Neural progenitor cell (in vitro differentiated cells): ENCODE measurements around the gene RPL39. TPM values are rescaled to one million over a fixed set of nuclear protein-coding genes. Genes with fewer than 3 reads are reported as not detected.
"Not testable (repeated sequence)": the region's sequence is repeated elsewhere in the genome, so short reads cannot be mapped to it uniquely, and the experiment has no call there.

ENCODE experiments used
- DNase-seq: peaks from one replicate; pipeline ENCODE4 v3.0.0-alpha.2; 2016; ENCODE audit warnings: low spot score
- H2AFZ ChIP-seq: fragments of 200-600 bp; sonication (generic); replicated peaks from 2 replicates; pipeline ENCODE4 v1.6.1; 2016; ENCODE audit warnings: antibody characterized with exemption
- H3F3A ChIP-seq: fragments of 200-600 bp; sonication (generic); 2 replicates; pipeline ENCODE4 v1.6.1; 2016; ENCODE audit warnings: antibody characterized with exemption, low read depth
- H3K27ac ChIP-seq: fragments of 200-600 bp; sonication (generic); 2 replicates; pipeline ENCODE4 v1.5.1; 2016; ENCODE audit warnings: mild to moderate bottlenecking
- H3K27me3 ChIP-seq: fragments of 200-600 bp; sonication (generic); 2 replicates; pipeline ENCODE4 v1.6.1; 2016; ENCODE audit warnings: mild to moderate bottlenecking, moderate library complexity
- H3K36me3 ChIP-seq: fragments of 200-600 bp; sonication (generic); 2 replicates; pipeline ENCODE4 v1.5.1; 2016
- H3K4me1 ChIP-seq: fragments of 200-600 bp; sonication (generic); 2 replicates; pipeline ENCODE4 v1.6.1; 2016; ENCODE audit warnings: mixed run types
- H3K4me2 ChIP-seq: fragments of 200-600 bp; sonication (generic); 2 replicates; pipeline ENCODE4 v1.6.1; 2016
- H3K4me3 ChIP-seq: fragments of 200-600 bp; sonication (generic); 2 replicates; pipeline ENCODE4 v1.5.1; 2016
- H3K79me2 ChIP-seq: fragments of 200-600 bp; sonication (generic); 2 replicates; pipeline ENCODE4 v1.6.1; 2016; ENCODE audit warnings: low read depth
- H3K9ac ChIP-seq: fragments of 200-600 bp; sonication (generic); 2 replicates; pipeline ENCODE4 v1.6.1; 2016
- H3K9me3 ChIP-seq: fragments of 200-600 bp; sonication (generic); 2 replicates; pipeline ENCODE4 v1.5.1; 2016; ENCODE audit warnings: low read depth
- H4K20me1 ChIP-seq: fragments of 200-600 bp; sonication (generic); 2 replicates; pipeline ENCODE4 v1.6.1; 2016; ENCODE audit warnings: low read depth
- H3K27ac Mint-ChIP-seq: 3 replicates; pipeline ENCODE4 v1.8.0; 2021; ENCODE audit warnings: mixed read lengths
- H3K27me3 Mint-ChIP-seq: 2 replicates; pipeline ENCODE4 v1.8.0; 2022; ENCODE audit warnings: low read depth, mild to moderate bottlenecking, inconsistent platforms, moderate library complexity, mixed read lengths; ENCODE audit not compliant: insufficient read depth
- H3K36me3 Mint-ChIP-seq: 3 replicates; pipeline ENCODE4 v1.8.0; 2021; ENCODE audit warnings: mixed read lengths
- H3K4me1 Mint-ChIP-seq: 3 replicates; pipeline ENCODE4 v1.8.0; 2021; ENCODE audit warnings: mixed read lengths
- H3K4me3 Mint-ChIP-seq: 3 replicates; pipeline ENCODE4 v1.8.0; 2021; ENCODE audit warnings: mild to moderate bottlenecking, moderate library complexity, mixed read lengths
- H3K9me3 Mint-ChIP-seq: 3 replicates; pipeline ENCODE4 v1.8.0; 2020; ENCODE audit warnings: mixed read lengths
- CTCF ChIP-seq: fragments of 200-600 bp; sonication (generic); IDR thresholded peaks from 2 replicates; pipeline ENCODE4 v1.5.1; 2017; ENCODE audit warnings: antibody characterized with exemption, mild to moderate bottlenecking
- EZH2 ChIP-seq: fragments of 200-600 bp; sonication (generic); IDR thresholded peaks from 2 replicates; pipeline ENCODE4 v1.6.1; 2017; ENCODE audit warnings: antibody characterized with exemption, mild to moderate bottlenecking, moderate library complexity
- EZH2phosphoT487 ChIP-seq: fragments of 200-600 bp; sonication (generic); IDR thresholded peaks from 2 replicates; pipeline ENCODE4 v1.6.1; 2017; ENCODE audit warnings: antibody characterized with exemption
- total RNA-seq: library from RNA; depleted of rRNA; stranded (reverse); fragments of >200 nt; gene quantifications from 2 replicates; pipeline ENCODE4 v1.2.3, GENCODE V29; 2015; ENCODE audit warnings: low replicate concordance

RPL39 gene
- total RNA-seq, 1 donor from 2014 or later, result 10,337 TPM

- no peak overlapping the region for H3K4me3 Mint-ChIP-seq
- peaks cover 21% of the 10 kb centered on the region for H3K9me3 Mint-ChIP-seq
- peaks cover 57% of the 10 kb centered on the region for H3K27me3 ChIP-seq
- no peak overlapping the region for H3K27ac Mint-ChIP-seq
- no peak for DNase-seq
- no peak for TF ChIP-seq EZH2
- no peak for TF ChIP-seq EZH2phosphoT487
- H3K4me3 ChIP-seq, result no peak overlapping the region
- H3K36me3 Mint-ChIP-seq, result no peaks in the 10 kb centered on the region
- no peaks in the 10 kb centered on the region for H3K4me1 ChIP-seq
- no peak overlapping the region for H3K4me2 ChIP-seq
- peaks cover 8% of the 10 kb centered on the region for H3K27me3 Mint-ChIP-seq
- no peaks in the 10 kb centered on the region for H4K20me1 ChIP-seq
- peaks cover 15% of the 10 kb centered on the region for H3K4me1 Mint-ChIP-seq
- H3K9ac ChIP-seq, result no peak overlapping the region
- no peak overlapping the region for H2AFZ ChIP-seq
- no peak overlapping the region for H3K27ac ChIP-seq
- no peaks in the 10 kb centered on the region for H3K36me3 ChIP-seq
- H3K79me2 ChIP-seq, result no peaks in the 10 kb centered on the region
- peaks cover 6% of the 10 kb centered on the region for H3F3A ChIP-seq
- H3K9me3 ChIP-seq, result no peaks in the 10 kb centered on the region
These were observed 35.4 kb downstream of the RPL39 start for GRCh38 chrX:119755981-119756533.

DNA sequence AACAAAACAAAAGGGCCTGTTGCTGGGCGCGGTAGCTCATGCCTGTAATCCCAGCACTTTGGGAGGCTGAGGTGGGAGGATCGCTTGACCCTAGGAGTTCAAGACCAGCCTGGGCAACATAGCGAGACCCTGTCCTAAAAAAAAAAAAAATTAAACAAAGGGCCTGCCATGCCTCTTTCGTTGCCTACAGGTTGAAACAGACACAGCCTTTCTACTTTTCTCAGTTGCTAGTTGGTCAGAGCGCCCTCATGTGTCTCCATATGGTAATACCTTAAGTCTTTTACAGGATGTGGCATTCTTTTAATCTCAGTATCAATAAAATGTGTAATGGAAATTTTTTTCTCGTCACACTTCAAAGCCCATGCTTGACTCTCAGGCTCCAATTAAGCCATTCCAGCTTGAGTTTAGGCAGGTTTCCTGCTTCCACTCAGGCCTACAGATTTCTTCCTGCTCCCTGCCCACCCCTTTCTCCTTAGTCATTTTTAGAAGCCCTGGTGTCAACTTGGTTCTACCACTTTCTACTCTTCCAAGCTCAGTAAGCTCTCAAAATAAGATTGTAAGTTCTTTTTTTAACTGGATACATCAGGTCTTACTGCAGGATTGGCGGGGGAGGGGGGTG is 37.7 kb downstream of the RPL39 start:
- H3K27ac ChIP-seq, result no peak overlapping the region
- no peaks in the 10 kb centered on the region for H3K36me3 ChIP-seq
- no peak overlapping the region for H3K9ac ChIP-seq
- H3K36me3 Mint-ChIP-seq, result no peaks in the 10 kb centered on the region
- no peaks in the 10 kb centered on the region for H3K9me3 ChIP-seq
- H3K27me3 Mint-ChIP-seq, result peaks cover 2% of the 10 kb centered on the region
- H4K20me1 ChIP-seq, result no peaks in the 10 kb centered on the region
- peaks cover 34% of the 10 kb centered on the region for H3K27me3 ChIP-seq
- H3K4me1 ChIP-seq, result no peaks in the 10 kb centered on the region
- no peak overlapping the region for H3K4me3 ChIP-seq
- peaks cover 15% of the 10 kb centered on the region for H3K4me1 Mint-ChIP-seq
- no peak for TF ChIP-seq EZH2phosphoT487
- peak; percentile 56 for TF ChIP-seq CTCF
- no peak for TF ChIP-seq EZH2
- no peaks in the 10 kb centered on the region for H3K79me2 ChIP-seq
- H2AFZ ChIP-seq, result no peak overlapping the region
- H3K4me2 ChIP-seq, result no peak overlapping the region
- peaks cover 18% of the 10 kb centered on the region for H3K9me3 Mint-ChIP-seq
- peak; percentile 48 for DNase-seq
- no peak overlapping the region for H3K27ac Mint-ChIP-seq
- no peak overlapping the region for H3K4me3 Mint-ChIP-seq
- peaks cover 6% of the 10 kb centered on the region for H3F3A ChIP-seq

GRCh38 chrX:119753001-119753400 is 38.4 kb downstream of the RPL39 start:
- Histone ChIP-seq H3K36me3 (no peaks in the 10 kb centered on the region), H3K9me3 (no peaks in the 10 kb centered on the region), H3K4me3 (no peak overlapping the region), H3K9ac (no peak overlapping the region), H4K20me1 (no peaks in the 10 kb centered on the region), H3K4me2 (no peak overlapping the region), H2AFZ (no peak overlapping the region), H3K27me3 (peaks cover 27% of the 10 kb centered on the region), H3K27ac (no peak overlapping the region), H3K4me1 (no peaks in the 10 kb centered on the region), H3K79me2 (no peaks in the 10 kb centered on the region), H3F3A (peaks cover 6% of the 10 kb centered on the region)
- DNase-seq, result no peak
- peaks cover 2% of the 10 kb centered on the region for H3K27me3 Mint-ChIP-seq
- peaks cover 18% of the 10 kb centered on the region for H3K9me3 Mint-ChIP-seq
- TF ChIP-seq CTCF (no peak), EZH2phosphoT487 (no peak), EZH2 (no peak)
- peaks cover 15% of the 10 kb centered on the region for H3K4me1 Mint-ChIP-seq
- no peaks in the 10 kb centered on the region for H3K36me3 Mint-ChIP-seq
- H3K4me3 Mint-ChIP-seq, result no peak overlapping the region
- no peak overlapping the region for H3K27ac Mint-ChIP-seq

GRCh38 chrX:119750751-119751150 is 40.7 kb downstream of the RPL39 start:
- H3K27me3 ChIP-seq, H3K9ac ChIP-seq, H3K9me3 ChIP-seq, H3F3A ChIP-seq, H3K4me1 ChIP-seq, H3K4me3 ChIP-seq, H3K4me1 Mint-ChIP-seq, H3K4me3 Mint-ChIP-seq, H3K36me3 Mint-ChIP-seq, H3K27me3 Mint-ChIP-seq, H3K36me3 ChIP-seq, H3K27ac ChIP-seq, H3K27ac Mint-ChIP-seq, H3K4me2 ChIP-seq, H3K79me2 ChIP-seq, H4K20me1 ChIP-seq, H2AFZ ChIP-seq, DNase-seq: not testable (repeated sequence)
- H3K9me3 Mint-ChIP-seq, result peaks cover 11% of the 10 kb centered on the region

- H3K36me3 ChIP-seq, H3K27ac Mint-ChIP-seq, H3K4me2 ChIP-seq, H3K4me3 Mint-ChIP-seq, H3K4me3 ChIP-seq, H3K9me3 ChIP-seq, H3K9ac ChIP-seq, H3K27ac ChIP-seq, H3K36me3 Mint-ChIP-seq, DNase-seq, H3F3A ChIP-seq, H3K27me3 Mint-ChIP-seq, H3K4me1 ChIP-seq, H4K20me1 ChIP-seq, H3K27me3 ChIP-seq, H3K4me1 Mint-ChIP-seq, H3K79me2 ChIP-seq, H2AFZ ChIP-seq: not testable (repeated sequence)
- H3K9me3 Mint-ChIP-seq, result peaks cover 11% of the 10 kb centered on the region
These were observed 41.3 kb downstream of the RPL39 start for GRCh38 chrX:119750131-119750530.
